ENCODE measurements around the gene RPS29. TPM values are rescaled to one million over a fixed set of nuclear protein-coding genes. Genes with fewer than 3 reads are reported as not detected.

The RPS29 gene
- total RNA-seq, 1 donor from 2014 or later, result 935 TPM

GRCh38 chr14:49578141-49578540 is 8.0 kb downstream of the RPS29 start:
- H3K36me3 Mint-ChIP-seq (ENCODE audit: unreplicated experiment), result peaks cover 36% of the 10 kb centered on the region
- H3K4me1 Mint-ChIP-seq (ENCODE audit: unreplicated experiment), result peaks cover 11% of the 10 kb centered on the region
- no peaks in the 10 kb centered on the region for H3K27me3 Mint-ChIP-seq (ENCODE audit: unreplicated experiment)
- H3K9me3 Mint-ChIP-seq (ENCODE audit: unreplicated experiment), result no peaks in the 10 kb centered on the region
- no peak overlapping the region for H3K4me3 Mint-ChIP-seq (ENCODE audit: unreplicated experiment)
- no peak overlapping the region for H3K27ac Mint-ChIP-seq (ENCODE audit: unreplicated experiment)
- no peak for DNase-seq (ENCODE audit: extremely low spot score, unreplicated experiment)
- TF ChIP-seq CTCF (IDR thresholded peaks at IDR 0.05), result no peak

DNA sequence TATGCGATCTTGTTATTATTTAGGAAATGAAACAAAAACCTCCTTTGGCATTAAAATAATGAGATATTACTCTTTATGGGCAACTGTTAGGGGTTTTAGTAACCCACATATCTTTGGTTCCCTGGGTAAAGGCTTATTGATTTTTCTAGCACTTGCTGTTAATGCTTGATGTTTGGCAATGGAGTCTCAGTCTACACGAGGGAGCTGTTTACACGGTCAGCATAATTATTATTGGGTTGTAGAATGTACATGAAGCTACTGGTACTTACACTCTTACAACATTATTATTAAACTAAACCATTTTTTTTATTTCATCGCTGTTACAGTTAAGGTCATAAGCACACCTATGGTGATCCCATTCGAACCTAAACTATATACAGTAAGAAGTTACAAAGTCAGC is 12.1 kb downstream of the RPS29 start:
- H3K36me3 Mint-ChIP-seq (ENCODE audit: unreplicated experiment), result peaks cover 20% of the 10 kb centered on the region

DNA sequence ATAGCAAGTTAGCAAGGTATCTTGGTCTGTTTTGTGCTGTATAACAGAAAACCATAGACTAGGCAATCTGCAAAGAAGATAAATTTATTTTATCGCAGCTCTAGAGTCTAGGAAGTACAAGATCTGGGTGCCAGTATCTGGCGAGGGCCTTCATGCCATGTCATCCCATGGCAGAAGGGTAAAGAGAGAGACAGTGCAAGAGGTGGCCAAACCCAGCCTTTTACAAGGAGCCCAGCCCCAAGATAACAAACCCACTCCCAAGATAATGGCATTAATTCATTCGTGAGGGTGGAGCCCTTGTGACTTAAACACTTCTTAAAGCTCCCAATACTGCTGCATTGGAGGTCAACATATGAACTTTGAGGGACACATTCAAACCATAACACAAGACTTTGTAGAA is 16.9 kb downstream of the RPS29 start:
- Mint-ChIP-seq H3K36me3 (ENCODE audit: unreplicated experiment) (peaks cover 7% of the 10 kb centered on the region), H3K27me3 (ENCODE audit: unreplicated experiment) (no peaks in the 10 kb centered on the region), H3K27ac (ENCODE audit: unreplicated experiment) (no peak overlapping the region), H3K4me3 (ENCODE audit: unreplicated experiment) (no peak overlapping the region), H3K4me1 (ENCODE audit: unreplicated experiment) (peaks cover 2% of the 10 kb centered on the region), H3K9me3 (ENCODE audit: unreplicated experiment) (peaks cover 3% of the 10 kb centered on the region)
- DNase-seq (ENCODE audit: extremely low spot score, unreplicated experiment), result no peak
- TF ChIP-seq CTCF (IDR thresholded peaks at IDR 0.05), result no peak

More for the DNA sequence above, 12.1 kb downstream of the RPS29 start:
- H3K27ac Mint-ChIP-seq (ENCODE audit: unreplicated experiment), result no peak overlapping the region
- H3K27me3 Mint-ChIP-seq (ENCODE audit: unreplicated experiment), result no peaks in the 10 kb centered on the region
- no peak for TF ChIP-seq CTCF (IDR thresholded peaks at IDR 0.05)
- H3K4me3 Mint-ChIP-seq (ENCODE audit: unreplicated experiment), result no peak overlapping the region
- no peak for DNase-seq (ENCODE audit: extremely low spot score, unreplicated experiment)
- no peaks in the 10 kb centered on the region for H3K9me3 Mint-ChIP-seq (ENCODE audit: unreplicated experiment)
- H3K4me1 Mint-ChIP-seq (ENCODE audit: unreplicated experiment), result no peaks in the 10 kb centered on the region

- no peak for DNase-seq (ENCODE audit: extremely low spot score, unreplicated experiment)
- H3K36me3 Mint-ChIP-seq (ENCODE audit: unreplicated experiment), result peaks cover 2% of the 10 kb centered on the region
- H3K27ac Mint-ChIP-seq (ENCODE audit: unreplicated experiment), result no peak overlapping the region
- H3K27me3 Mint-ChIP-seq (ENCODE audit: unreplicated experiment), result peaks cover 5% of the 10 kb centered on the region
- peaks cover 3% of the 10 kb centered on the region for H3K9me3 Mint-ChIP-seq (ENCODE audit: unreplicated experiment)
- H3K4me3 Mint-ChIP-seq (ENCODE audit: unreplicated experiment), result no peak overlapping the region
- TF ChIP-seq CTCF (IDR thresholded peaks at IDR 0.05), result no peak
- peaks cover 2% of the 10 kb centered on the region for H3K4me1 Mint-ChIP-seq (ENCODE audit: unreplicated experiment)
Observed at GRCh38 chr14:49566714-49567113, 19.5 kb downstream of the RPS29 start.

DNA sequence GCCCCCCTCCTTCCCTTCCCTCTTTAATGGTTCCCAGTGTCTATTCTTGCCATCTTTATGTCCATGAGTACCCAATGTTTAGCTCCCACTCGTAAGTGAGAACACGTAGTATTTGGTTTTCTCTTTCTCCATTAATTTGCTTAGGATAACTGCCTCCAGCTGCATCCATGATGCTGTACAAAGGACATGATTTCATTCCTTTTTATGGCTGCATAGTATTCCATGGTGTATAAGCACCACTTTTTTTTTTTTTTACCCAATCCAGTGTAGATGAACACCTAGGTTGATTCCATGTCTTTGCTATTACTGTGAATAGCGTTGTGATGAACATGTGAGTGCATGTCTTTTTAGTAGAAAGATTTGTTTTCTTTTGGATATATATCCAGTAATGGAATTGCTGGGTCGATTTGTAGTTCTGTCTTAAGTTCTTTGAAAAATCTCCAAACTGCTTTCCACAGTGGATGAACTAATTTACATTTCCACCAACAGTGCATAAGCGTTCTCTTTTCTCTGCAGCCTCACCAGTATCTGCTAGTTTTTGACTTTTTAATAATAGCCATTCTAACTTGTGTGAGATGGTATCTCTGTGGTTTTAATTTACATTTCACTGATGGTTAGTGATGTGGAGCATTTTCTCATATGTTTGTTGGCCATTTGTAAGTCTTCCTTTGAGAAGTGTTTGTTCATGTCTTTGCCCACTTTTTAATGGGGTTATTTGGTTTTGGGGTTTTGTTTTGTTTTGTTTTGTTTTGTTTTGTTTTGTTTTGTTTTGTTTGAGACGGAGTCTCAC is 26.0 kb downstream of the RPS29 start:
- Mint-ChIP-seq H3K27me3 (ENCODE audit: unreplicated experiment) (peaks cover 20% of the 10 kb centered on the region), H3K36me3 (ENCODE audit: unreplicated experiment) (no peaks in the 10 kb centered on the region), H3K4me1 (ENCODE audit: unreplicated experiment) (no peaks in the 10 kb centered on the region), H3K27ac (ENCODE audit: unreplicated experiment) (no peak overlapping the region), H3K4me3 (ENCODE audit: unreplicated experiment) (no peak overlapping the region), H3K9me3 (ENCODE audit: unreplicated experiment) (no peaks in the 10 kb centered on the region)
- no peak for TF ChIP-seq CTCF (IDR thresholded peaks at IDR 0.05)
- DNase-seq (ENCODE audit: extremely low spot score, unreplicated experiment), result no peak
